K562 (cell line): Measurements from ENCODE around the gene PALLD. TPM values are rescaled to one million over a fixed set of nuclear protein-coding genes. Genes with fewer than 3 reads are reported as not detected.

Experiments
- ATAC-seq: fragments of 200-7000 bp; cut with Tn5 transposase; 3 replicates; pipeline ENCODE4 v1.9.1; 2020; ENCODE audit warnings: moderate library complexity
- BruUV-seq: library from RNA; stranded (reverse); fragments of 400-500 nt; replicated peaks from 2 replicates; lab custom pipeline; 2021; lab: Mats Ljungman, UMichigan
- CTCF ChIA-PET: fragments of 300-600 bp; formaldehyde crosslinking; extraction: SDS; loops from one replicate; lab custom pipeline; 2021; ENCODE audit warnings: low intra/inter-chr PET ratio; lab: Yijun Ruan, JAX
- POLR2A ChIA-PET: fragments of 300-600, 350-650 bp; sonication (Branson Sonifier 250); formaldehyde crosslinking; extraction: SDS; loops from one replicate; lab custom pipeline; 2021; ENCODE audit warnings: antibody characterized with exemption, inconsistent platforms; lab: Yijun Ruan, JAX
- DNase-seq, 4 experiments: peaks; one replicate each; pipeline versions ENCODE4 v3.0.0 to v3.0.0-alpha.2; 2011 to 2018; ENCODE audit warnings: low spot score in 3 of 4, mixed read lengths in 3 of 4; ENCODE audit errors: extremely low read depth in 1 of 4
- FAIRE-seq: peaks from 2 replicates; lab custom pipeline; 2011; peaks lifted over from hg19 to GRCh38; lab: Jason Lieb, UNC
- H2AFZ ChIP-seq: 2 replicates; pipeline ENCODE4 v1.6.0; 2011; ENCODE audit warnings: low read depth, low read length, control low read depth, inconsistent platforms
- H3K27ac ChIP-seq: fragments of 200-600 bp; 3 replicates; pipeline ENCODE4 v1.8.0; 2011; ENCODE audit warnings: low read depth, mild to moderate bottlenecking, control low read depth, inconsistent platforms, low read length, moderate library complexity, mixed read lengths; ENCODE audit errors: extremely low read depth
- H3K27me3 ChIP-seq, 2 experiments: fragments of 300-600 bp in 1 of 2; 2 replicates in 1 of 2; 3 replicates in 1 of 2; pipeline versions ENCODE4 v1.6.0 to v1.8.0; 2011; ENCODE audit warnings: inconsistent platforms in 2 of 2, low read length in 2 of 2, mild to moderate bottlenecking in 1 of 2, mixed read lengths in 1 of 2, moderate library complexity in 1 of 2; ENCODE audit not compliant: control insufficient read depth in 2 of 2, insufficient read depth in 2 of 2
- H3K36me3 ChIP-seq: fragments of 300-600 bp; 3 replicates; pipeline ENCODE4 v1.8.0; 2011; ENCODE audit warnings: mild to moderate bottlenecking, low read length, inconsistent platforms; ENCODE audit not compliant: control insufficient read depth, insufficient read depth
- H3K4me1 ChIP-seq, 2 experiments: fragments of 200-600 bp in 1 of 2; replicated peaks in 1 of 2; 2 replicates in 1 of 2; 3 replicates in 1 of 2; pipeline versions ENCODE4 v1.5.1 to v1.8.0; 2011; ENCODE audit warnings: inconsistent platforms in 2 of 2, low read length in 2 of 2, mild to moderate bottlenecking in 1 of 2, mixed read lengths in 1 of 2, moderate library complexity in 1 of 2; ENCODE audit not compliant: control insufficient read depth in 2 of 2, insufficient read depth in 2 of 2
- H3K4me2 ChIP-seq: 2 replicates; pipeline ENCODE4 v1.6.1; 2011; ENCODE audit warnings: low read length, control low read depth, inconsistent platforms, mixed read lengths; ENCODE audit not compliant: insufficient read depth
- H3K4me3 ChIP-seq: fragments of 200-600 bp; sonication (generic), shearing (Covaris generic); 2 replicates; pipeline ENCODE4 v1.5.1; 2016; ENCODE audit warnings: control low read depth, inconsistent platforms
- H3K79me2 ChIP-seq: fragments of 200-600 bp; 3 replicates; pipeline ENCODE4 v1.8.0; 2011; ENCODE audit warnings: low read length, inconsistent platforms; ENCODE audit not compliant: control insufficient read depth, insufficient read depth
- H3K9ac ChIP-seq, 2 experiments: 2 replicates each; pipeline versions ENCODE4 v1.6.0 to v1.6.1; 2011; ENCODE audit warnings: low read depth in 2 of 2, low read length in 2 of 2, control low read depth in 1 of 2, inconsistent platforms in 1 of 2, mild to moderate bottlenecking in 1 of 2, mixed read lengths in 1 of 2; ENCODE audit not compliant: insufficient read depth in 1 of 2
- H3K9me1 ChIP-seq: one replicate; pipeline ENCODE4 v1.6.0; 2011; ENCODE audit warnings: inconsistent platforms, mild to moderate bottlenecking, low read length, moderate library complexity; ENCODE audit not compliant: control insufficient read depth, insufficient read depth
- H3K9me3 ChIP-seq: replicated peaks from 2 replicates; pipeline ENCODE4 v1.5.1; 2011; ENCODE audit warnings: low read depth, low read length, inconsistent platforms; ENCODE audit not compliant: control insufficient read depth, insufficient read depth
- H4K20me1 ChIP-seq: replicated peaks from 2 replicates; pipeline ENCODE4 v1.6.1; 2011; ENCODE audit warnings: low read length, inconsistent platforms, mixed read lengths; ENCODE audit not compliant: control insufficient read depth, insufficient read depth
- GABPB1 ChIP-seq: sonication (generic); formaldehyde crosslinking; IDR thresholded peaks from 2 replicates; pipeline ENCODE4 v1.8.0; 2022; ENCODE audit warnings: mild to moderate bottlenecking, missing genetic modification reagents
- MXI1 ChIP-seq: IDR thresholded peaks from 2 replicates; pipeline ENCODE4 v1.6.1; 2011; ENCODE audit warnings: low read depth, mild to moderate bottlenecking, improper control_type of control experiment, low read length
- PTBP1 ChIP-seq: fragments of 200-400 bp; formaldehyde crosslinking; IDR thresholded peaks from 2 replicates; pipeline ENCODE4 v1.6.1; 2017; ENCODE audit warnings: low read depth, low read length
- RBM17 ChIP-seq: fragments of 200-400 bp; formaldehyde crosslinking; IDR thresholded peaks from 2 replicates; pipeline ENCODE4 v1.6.1; 2017; ENCODE audit warnings: low read depth, mild to moderate bottlenecking, low read length, borderline replicate concordance
- SMAD4 ChIP-seq: fragments of 250-450 bp; sonication (Bioruptor Pico); conservative IDR thresholded peaks from 2 replicates; pipeline ENCODE4 v1.8.0; 2021; ENCODE audit warnings: inconsistent platforms, mild to moderate bottlenecking, moderate library complexity
- SMARCA5 ChIP-seq: fragments of 450-650 bp; IDR thresholded peaks from 2 replicates; pipeline ENCODE4 v1.6.1; 2016
- U2AF2 ChIP-seq: fragments of 200-400 bp; formaldehyde crosslinking; optimal IDR thresholded peaks from 2 replicates; pipeline ENCODE3; 2017; ENCODE audit warnings: low read depth, mild to moderate bottlenecking, low read length
- XRCC5 ChIP-seq: fragments of 200-400 bp; formaldehyde crosslinking; IDR thresholded peaks from 2 replicates; pipeline ENCODE4 v1.6.1; 2017; ENCODE audit warnings: low read depth, mild to moderate bottlenecking, low read length
- ZNF140 ChIP-seq: fragments of 250-450 bp; sonication (Bioruptor Pico); IDR thresholded peaks from 2 replicates; pipeline ENCODE4 v1.8.0; 2021; ENCODE audit warnings: moderate library complexity, mild to moderate bottlenecking, inconsistent platforms
- WGBS: fragments of 100-300 bp; shearing (Covaris generic); methylation state at CpG from one replicate; pipeline ENCODE4 v1.1.6; 2016; ENCODE audit warnings: low coverage, mixed read lengths; ENCODE audit not compliant: insufficient coverage; ENCODE audit errors: missing lambda C conversion rate; 5-methylcytosine and 5-hydroxymethylcytosine counted together
- in situ Hi-C: fragments of 300-500 bp; cut with MboI; formaldehyde crosslinking; loops from 4 replicates; pipeline ENCODE4 v1.15.0; 2018; ENCODE audit warnings: inconsistent platforms, mixed read lengths
- intact Hi-C: fragments of 100-400 bp; cut with micrococcal nuclease; formaldehyde crosslinking; loops from 2 replicates; pipeline ENCODE4 v1.14.2; 2022
- polyA plus RNA-seq, 8 experiments: library from polyadenylated mRNA; depleted of rRNA in 4 of 8; stranded (reverse) in 5 of 8; unstranded in 3 of 8; fragments of >200 nt; fragmentation: Nextera tagmentation in 2 of 8; fragmentation: Illumina TruSeq in 1 of 8; extraction: Ambion mirVana in 2 of 8; extraction: Trizol in 1 of 8; gene quantifications; 2 replicates each; pipeline versions ENCODE4 v1.2.1 to v1.2.3, GENCODE V29; 2011 to 2014; ENCODE audit warnings: inconsistent platforms in 1 of 8, missing spikeins in 1 of 8
- total RNA-seq, 7 experiments: library from RNA; depleted of rRNA in 6 of 7; stranded (reverse); fragments of >200 nt in 6 of 7; fragmentation: Illumina TruSeq in 2 of 7; extraction: Trizol in 2 of 7; gene quantifications; 2 replicates each; pipeline versions ENCODE4 v1.2.1 to v1.2.3, GENCODE V29; 2011 to 2021; ENCODE audit warnings: low replicate concordance in 1 of 7
- TF ChIP-seq, protein P1 (sequence below): fragments of 450-650 bp; IDR thresholded peaks from 2 replicates; pipeline ENCODE4 v1.6.1; 2016; ENCODE audit warnings: mild to moderate bottlenecking, moderate library complexity

PALLD gene
- total and polyA plus RNA-seq, 9 of the 15 experiments (the other 6 are each of a cell fraction or from before 2014, with no cell fraction given), result 0.01 to 0.35 (median 0.06) TPM; not detected in 3

DNA sequence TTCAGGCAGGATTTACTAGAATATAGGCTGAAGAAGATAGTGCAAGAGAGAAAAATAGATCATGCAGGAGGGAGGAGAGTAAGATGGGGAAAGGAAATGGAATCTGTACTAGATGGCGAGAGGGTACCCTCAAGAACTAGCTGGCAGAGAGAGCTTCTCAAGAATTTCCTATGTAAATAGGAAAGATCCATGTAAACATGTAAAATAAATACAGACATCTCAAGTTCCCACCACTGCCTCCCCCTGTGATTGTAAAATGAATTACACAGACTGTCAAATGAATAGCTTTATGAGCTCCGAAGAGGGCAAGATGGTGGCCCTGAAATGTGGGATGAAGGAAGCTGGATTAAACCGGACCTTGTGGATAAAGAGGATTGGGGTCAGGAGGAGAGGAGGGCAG, 178.0 kb downstream of the PALLD start:
- intact Hi-C loops, result no loop called here
- H3K4me1 ChIP-seq, result no peaks in the 10 kb centered on the region; a peak in 1 of 5 replicates
- CTCF ChIA-PET, result no interaction called here
- peaks cover 5 to 18% of the 10 kb centered on the region in 2 experiments; a peak in 3 of 5 replicates for H3K27me3 ChIP-seq
- FAIRE-seq (no peak), ATAC-seq (no peak), DNase-seq (no peak)
- no peak overlapping the region for H3K4me3 ChIP-seq
- no peak overlapping the region for H2AFZ ChIP-seq
- BruUV-seq, result no TSS peak
- POLR2A ChIA-PET, result interaction anchor here (0.6 kb wide), 1 partner anchor 19 kb away, joined by 3 read pairs; no protein-coding TSS in a partner anchor
- no peaks in the 10 kb centered on the region for H3K9me3 ChIP-seq
- no peak overlapping the region for H3K9ac ChIP-seq
- 0% methylated on average over 3 of the region's 3 CpGs for WGBS
- H3K4me2 ChIP-seq, result no peak overlapping the region
- in situ Hi-C loops, result no loop called here
- no peaks in the 10 kb centered on the region for H3K36me3 ChIP-seq
- no peaks in the 10 kb centered on the region for H3K79me2 ChIP-seq
- no peak overlapping the region for H3K27ac ChIP-seq
- no peaks in the 10 kb centered on the region for H4K20me1 ChIP-seq
- H3K9me1 ChIP-seq, result no peaks in the 10 kb centered on the region
- TF ChIP-seq MXI1, result no peak
- no peak for TF ChIP-seq XRCC5
- no peak for TF ChIP-seq SMARCA5
- TF ChIP-seq SMAD4 (CRISPR knock-in tag), result no peak
- no peak for TF ChIP-seq GABPB1
- TF ChIP-seq, protein P1, sequence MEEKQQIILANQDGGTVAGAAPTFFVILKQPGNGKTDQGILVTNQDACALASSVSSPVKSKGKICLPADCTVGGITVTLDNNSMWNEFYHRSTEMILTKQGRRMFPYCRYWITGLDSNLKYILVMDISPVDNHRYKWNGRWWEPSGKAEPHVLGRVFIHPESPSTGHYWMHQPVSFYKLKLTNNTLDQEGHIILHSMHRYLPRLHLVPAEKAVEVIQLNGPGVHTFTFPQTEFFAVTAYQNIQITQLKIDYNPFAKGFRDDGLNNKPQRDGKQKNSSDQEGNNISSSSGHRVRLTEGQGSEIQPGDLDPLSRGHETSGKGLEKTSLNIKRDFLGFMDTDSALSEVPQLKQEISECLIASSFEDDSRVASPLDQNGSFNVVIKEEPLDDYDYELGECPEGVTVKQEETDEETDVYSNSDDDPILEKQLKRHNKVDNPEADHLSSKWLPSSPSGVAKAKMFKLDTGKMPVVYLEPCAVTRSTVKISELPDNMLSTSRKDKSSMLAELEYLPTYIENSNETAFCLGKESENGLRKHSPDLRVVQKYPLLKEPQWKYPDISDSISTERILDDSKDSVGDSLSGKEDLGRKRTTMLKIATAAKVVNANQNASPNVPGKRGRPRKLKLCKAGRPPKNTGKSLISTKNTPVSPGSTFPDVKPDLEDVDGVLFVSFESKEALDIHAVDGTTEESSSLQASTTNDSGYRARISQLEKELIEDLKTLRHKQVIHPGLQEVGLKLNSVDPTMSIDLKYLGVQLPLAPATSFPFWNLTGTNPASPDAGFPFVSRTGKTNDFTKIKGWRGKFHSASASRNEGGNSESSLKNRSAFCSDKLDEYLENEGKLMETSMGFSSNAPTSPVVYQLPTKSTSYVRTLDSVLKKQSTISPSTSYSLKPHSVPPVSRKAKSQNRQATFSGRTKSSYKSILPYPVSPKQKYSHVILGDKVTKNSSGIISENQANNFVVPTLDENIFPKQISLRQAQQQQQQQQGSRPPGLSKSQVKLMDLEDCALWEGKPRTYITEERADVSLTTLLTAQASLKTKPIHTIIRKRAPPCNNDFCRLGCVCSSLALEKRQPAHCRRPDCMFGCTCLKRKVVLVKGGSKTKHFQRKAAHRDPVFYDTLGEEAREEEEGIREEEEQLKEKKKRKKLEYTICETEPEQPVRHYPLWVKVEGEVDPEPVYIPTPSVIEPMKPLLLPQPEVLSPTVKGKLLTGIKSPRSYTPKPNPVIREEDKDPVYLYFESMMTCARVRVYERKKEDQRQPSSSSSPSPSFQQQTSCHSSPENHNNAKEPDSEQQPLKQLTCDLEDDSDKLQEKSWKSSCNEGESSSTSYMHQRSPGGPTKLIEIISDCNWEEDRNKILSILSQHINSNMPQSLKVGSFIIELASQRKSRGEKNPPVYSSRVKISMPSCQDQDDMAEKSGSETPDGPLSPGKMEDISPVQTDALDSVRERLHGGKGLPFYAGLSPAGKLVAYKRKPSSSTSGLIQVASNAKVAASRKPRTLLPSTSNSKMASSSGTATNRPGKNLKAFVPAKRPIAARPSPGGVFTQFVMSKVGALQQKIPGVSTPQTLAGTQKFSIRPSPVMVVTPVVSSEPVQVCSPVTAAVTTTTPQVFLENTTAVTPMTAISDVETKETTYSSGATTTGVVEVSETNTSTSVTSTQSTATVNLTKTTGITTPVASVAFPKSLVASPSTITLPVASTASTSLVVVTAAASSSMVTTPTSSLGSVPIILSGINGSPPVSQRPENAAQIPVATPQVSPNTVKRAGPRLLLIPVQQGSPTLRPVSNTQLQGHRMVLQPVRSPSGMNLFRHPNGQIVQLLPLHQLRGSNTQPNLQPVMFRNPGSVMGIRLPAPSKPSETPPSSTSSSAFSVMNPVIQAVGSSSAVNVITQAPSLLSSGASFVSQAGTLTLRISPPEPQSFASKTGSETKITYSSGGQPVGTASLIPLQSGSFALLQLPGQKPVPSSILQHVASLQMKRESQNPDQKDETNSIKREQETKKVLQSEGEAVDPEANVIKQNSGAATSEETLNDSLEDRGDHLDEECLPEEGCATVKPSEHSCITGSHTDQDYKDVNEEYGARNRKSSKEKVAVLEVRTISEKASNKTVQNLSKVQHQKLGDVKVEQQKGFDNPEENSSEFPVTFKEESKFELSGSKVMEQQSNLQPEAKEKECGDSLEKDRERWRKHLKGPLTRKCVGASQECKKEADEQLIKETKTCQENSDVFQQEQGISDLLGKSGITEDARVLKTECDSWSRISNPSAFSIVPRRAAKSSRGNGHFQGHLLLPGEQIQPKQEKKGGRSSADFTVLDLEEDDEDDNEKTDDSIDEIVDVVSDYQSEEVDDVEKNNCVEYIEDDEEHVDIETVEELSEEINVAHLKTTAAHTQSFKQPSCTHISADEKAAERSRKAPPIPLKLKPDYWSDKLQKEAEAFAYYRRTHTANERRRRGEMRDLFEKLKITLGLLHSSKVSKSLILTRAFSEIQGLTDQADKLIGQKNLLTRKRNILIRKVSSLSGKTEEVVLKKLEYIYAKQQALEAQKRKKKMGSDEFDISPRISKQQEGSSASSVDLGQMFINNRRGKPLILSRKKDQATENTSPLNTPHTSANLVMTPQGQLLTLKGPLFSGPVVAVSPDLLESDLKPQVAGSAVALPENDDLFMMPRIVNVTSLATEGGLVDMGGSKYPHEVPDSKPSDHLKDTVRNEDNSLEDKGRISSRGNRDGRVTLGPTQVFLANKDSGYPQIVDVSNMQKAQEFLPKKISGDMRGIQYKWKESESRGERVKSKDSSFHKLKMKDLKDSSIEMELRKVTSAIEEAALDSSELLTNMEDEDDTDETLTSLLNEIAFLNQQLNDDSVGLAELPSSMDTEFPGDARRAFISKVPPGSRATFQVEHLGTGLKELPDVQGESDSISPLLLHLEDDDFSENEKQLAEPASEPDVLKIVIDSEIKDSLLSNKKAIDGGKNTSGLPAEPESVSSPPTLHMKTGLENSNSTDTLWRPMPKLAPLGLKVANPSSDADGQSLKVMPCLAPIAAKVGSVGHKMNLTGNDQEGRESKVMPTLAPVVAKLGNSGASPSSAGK, result no peak
- no peak for TF ChIP-seq PTBP1
- no peak for TF ChIP-seq RBM17
- no peak for TF ChIP-seq ZNF140 (CRISPR knock-in tag)
- no peak for TF ChIP-seq U2AF2
